ENCODE results near the gene AP1S2.

- TF ChIP-seq CTCF (IDR thresholded peaks at IDR 0.05) (no peak), POLR2AphosphoS5 (IDR thresholded peaks at IDR 0.05; ENCODE audit: insufficient read depth in 1 of 2, low read depth in 1 of 2) (no peak)
These were observed 34.2 kb downstream of the AP1S2 start for GRCh38 chrX:15820106-15821073.

Measured in vagina (tissue), 2 donors.